ENCODE measurements around the gene LIG1.

Gene LIG1

DNA sequence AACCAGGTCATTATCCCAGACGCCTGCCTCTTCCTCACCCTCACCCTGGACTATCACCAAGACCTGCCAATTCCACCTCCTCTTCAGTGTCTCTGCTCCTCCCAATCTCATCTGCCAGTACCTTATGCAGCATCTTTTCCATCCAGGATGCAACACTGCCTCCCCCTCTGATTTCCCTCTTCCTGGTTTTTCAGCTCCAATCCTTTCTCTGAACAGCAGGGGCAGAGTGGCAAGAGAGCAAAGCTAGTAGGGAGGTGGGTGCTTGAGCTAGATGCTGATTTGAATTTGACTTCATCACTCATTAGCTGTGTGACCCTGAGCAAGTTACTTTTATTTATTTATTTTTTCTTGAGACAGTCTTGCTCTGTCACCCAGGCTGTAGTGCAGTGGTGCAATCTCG lies 100.7 kb downstream of the LIG1 start:
- DNase-seq: no peak
